ENCODE measurements around the gene TEC.
"Not testable (repeated sequence)": the region's sequence is repeated elsewhere in the genome, so short reads cannot be mapped to it uniquely, and the experiment has no call there.

Gene TEC

GRCh38 chr4:48268956-48269860, at the start of gene TEC:
Gene TEC (minus strand): TSS chr4:48269838. CDS start chr4:48228614, 41,224 bp downstream.
- DNase-seq, result peak; percentile 50 to 63

- DNase-seq, result peak; percentile 35 to 51
Measured at GRCh38 chr4:48315728-48316630, 46.3 kb upstream of the TEC start.

- DNase-seq, result not testable (repeated sequence)
Measured at GRCh38 chr4:48314746-48315145, 45.1 kb upstream of the TEC start.

- no peak for DNase-seq
Measured at GRCh38 chr4:48311896-48312295, 42.3 kb upstream of the TEC start.

GRCh38 chr4:48308901-48309300, 39.3 kb upstream of the TEC start:
- no peak for DNase-seq

DNA sequence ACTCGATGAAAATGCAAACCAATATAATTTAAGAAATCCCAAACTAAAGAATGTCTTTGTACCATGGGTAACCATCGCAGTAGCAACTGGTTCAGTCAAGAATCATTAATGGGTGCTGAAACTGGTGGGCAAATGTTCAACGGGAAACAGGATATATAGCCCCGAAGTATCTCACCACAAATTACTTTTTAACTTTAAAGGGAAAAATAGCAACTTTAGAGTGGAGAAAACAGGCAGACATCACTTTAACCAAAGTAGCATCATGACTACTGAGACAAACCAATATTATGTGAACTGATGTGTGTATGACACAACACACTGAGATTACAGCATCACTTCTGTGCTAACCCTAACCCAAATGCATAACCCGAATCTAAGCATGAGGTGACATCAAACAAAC, 37.9 kb upstream of the TEC start:
- no peak for DNase-seq

- DNase-seq, result no peak
Measured at GRCh38 chr4:48305508-48305907, 35.9 kb upstream of the TEC start.

- DNase-seq, result no peak
Measured at GRCh38 chr4:48300004-48300403, 30.4 kb upstream of the TEC start.

DNA sequence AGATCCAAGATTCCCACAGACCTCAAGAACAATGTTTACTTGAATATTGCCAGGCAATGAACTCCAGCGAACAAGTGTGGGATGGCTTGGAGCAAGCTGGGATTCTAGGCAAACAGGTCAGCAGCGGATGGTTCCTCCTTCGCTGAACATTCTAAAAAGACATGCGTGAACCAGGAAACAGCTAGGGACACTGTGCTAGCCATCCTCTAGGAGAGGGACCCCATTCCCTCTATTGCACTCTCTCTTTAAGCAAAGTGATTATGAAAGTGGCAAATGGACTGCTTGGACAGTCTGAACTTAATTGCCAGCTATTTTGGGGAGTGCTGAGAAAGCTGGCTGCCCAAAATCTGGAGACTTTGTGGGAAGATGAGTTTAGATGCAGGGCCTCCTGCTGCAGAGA, 29.9 kb upstream of the TEC start:
- DNase-seq, result no peak

GRCh38 chr4:48297256-48297846, 27.7 kb upstream of the TEC start:
- no peak for DNase-seq

DNA sequence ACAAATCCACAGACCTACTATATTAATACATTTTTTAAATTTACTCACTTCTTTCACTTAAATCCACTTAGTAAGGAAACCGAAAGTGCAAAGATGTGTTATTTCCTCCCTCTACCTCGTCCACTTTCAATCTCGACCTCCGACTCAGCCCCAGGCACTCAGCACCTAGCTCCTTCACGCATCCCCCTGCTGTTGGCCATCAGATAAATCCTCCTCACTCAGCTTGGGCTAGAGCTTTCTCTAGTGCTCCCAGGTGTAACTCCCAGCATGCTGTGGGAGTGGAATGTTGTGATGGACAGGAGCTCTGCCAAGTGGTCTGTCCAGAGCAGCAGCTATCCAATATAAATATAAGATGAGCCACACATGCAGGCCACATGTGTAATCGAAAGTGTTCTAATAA, 26.7 kb upstream of the TEC start:
- no peak for DNase-seq

GRCh38 chr4:48295116-48295515, 25.5 kb upstream of the TEC start:
- no peak for DNase-seq

- DNase-seq, result not testable (repeated sequence)
Measured at GRCh38 chr4:48292218-48292790, 22.7 kb upstream of the TEC start.

DNA sequence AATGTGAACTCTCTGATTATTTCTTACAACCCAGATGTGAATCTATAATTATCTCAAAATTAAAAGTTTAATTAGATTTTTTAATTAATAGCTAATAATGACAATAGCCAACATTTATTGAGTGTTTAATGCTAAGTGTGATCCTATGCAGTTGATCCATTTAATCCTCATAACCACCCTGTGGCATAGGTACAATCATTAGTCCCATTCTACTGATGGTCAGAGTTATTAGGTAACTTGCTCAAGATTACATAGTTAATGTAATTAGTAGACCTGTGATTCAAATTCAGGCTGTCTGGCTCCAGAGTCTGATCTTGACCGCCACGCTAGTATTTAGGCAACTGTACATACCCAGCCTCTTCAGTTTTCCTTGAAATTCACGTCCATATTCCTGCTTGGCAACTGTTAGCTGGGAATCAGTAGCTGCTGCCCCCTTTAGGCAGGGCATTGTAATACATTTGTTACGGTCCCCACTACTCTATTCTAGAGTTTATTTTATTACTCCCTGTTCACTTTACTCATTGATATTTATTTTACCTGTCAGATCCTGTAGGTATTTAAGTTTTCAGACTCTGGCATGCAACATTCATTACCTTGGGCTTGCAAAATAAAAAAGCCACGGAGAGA, 20.6 kb upstream of the TEC start:
- DNase-seq, result peak in 1 of 2 experiments; percentile 38

GRCh38 chr4:48286060-48286459, 16.4 kb upstream of the TEC start:
- DNase-seq, result not testable (repeated sequence)

GRCh38 chr4:48285640-48286039, 16.0 kb upstream of the TEC start:
- not testable (repeated sequence) for DNase-seq

GRCh38 chr4:48275686-48276085, 6.0 kb upstream of the TEC start:
- no peak for DNase-seq

GRCh38 chr4:48275247-48275646, 5.6 kb upstream of the TEC start:
- DNase-seq, result peak; percentile 56 to 80

DNA sequence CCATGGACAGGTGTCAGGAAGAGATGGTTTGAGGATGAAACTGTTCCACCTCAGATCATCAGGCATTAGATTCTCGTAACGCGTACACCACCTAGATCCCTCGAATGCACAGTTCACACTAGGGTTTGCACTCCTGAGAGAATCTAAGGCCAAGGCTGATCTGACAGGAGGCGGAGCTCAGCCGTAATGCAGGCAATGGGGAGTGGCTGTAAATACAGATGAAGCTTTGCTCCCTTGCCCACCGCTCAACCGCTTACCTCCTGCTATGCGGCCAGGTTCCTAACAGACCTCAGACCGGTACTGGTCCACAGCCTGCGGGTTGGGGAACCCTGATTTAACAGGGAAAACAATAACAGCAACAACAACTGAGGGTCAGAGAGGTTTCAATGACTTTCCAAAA, 2.0 kb upstream of the TEC start:
- DNase-seq, result no peak

- no peak for DNase-seq
Measured at GRCh38 chr4:48270951-48271473, 1.4 kb upstream of the TEC start.

DNA sequence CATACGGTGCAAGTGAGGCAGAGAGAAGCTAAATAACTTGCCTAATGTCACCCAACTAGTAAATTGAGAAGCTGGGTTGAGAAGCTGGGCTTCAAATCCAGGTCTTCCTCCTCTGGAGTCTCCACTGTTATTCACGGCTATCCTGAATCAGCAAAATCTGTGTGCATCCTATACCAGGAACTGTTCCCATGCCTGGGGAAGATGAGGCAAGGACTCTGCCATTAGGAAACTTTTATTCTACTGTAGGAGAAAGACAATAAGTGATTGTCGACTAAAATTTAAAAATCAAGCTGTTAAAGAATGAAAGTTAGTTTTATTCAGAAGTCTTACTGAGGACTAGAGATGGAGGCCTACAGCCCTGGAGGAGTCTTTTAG, 872 bp upstream of the TEC start:
- no peak for DNase-seq

DNA sequence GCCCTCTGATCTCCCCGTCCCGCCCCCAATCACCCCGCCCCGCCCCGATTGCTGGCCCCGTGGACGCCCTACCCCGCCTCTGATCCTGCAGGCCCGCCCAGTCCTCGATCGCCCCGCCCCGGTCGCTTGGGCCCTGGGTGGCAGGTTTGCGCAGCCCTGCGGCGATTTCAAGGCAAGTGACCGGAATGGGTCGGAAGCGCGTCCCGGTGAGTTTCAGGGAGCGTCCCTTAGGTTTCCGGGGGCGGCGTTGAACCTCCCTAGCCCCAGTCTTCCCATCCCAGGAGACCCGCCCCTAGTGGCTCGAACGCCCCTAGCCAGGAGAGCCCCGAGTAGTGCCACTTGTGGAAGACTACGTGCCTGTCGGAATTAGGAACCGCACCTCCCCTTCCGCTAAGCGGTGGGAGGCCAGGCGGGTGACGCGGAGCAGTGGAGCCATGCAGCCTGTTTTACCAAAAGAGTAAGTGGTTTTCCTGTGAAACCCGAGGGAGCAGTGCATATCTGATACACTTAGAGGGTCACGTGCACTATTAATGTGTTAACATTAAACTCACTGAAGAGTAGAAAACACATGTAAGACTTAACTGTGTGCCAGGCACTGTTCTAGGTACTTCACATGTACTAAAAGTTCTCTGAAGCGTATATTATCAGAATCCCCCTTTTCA, 354 bp upstream of the TEC start:
- DNase-seq, result peak; percentile 77 to 89

Measured in AML-193 (cell line).